ENCODE data around the gene TADA3. TPM values are rescaled to one million over a fixed set of nuclear protein-coding genes. Genes with fewer than 3 reads are reported as not detected.

Gene TADA3
- total and polyA plus RNA-seq, 9 of the 15 experiments (the other 6 are each of a cell fraction or from before 2014, with no cell fraction given) = 4.1 to 110 (median 74.8) TPM

- Histone ChIP-seq H3K4me1 (replicated peaks in 1 of 2; ENCODE audit: control insufficient read depth in 2 of 2, insufficient read depth in 2 of 2, low read length in 2 of 2) (peaks cover 0 to 4% of the 10 kb centered on the region in 2 experiments; a peak in 2 of 5 replicates), H3K27ac (ENCODE audit: extremely low read depth, low read depth, low read length) (no peak overlapping the region), H3K27me3 (ENCODE audit: control insufficient read depth in 2 of 2, insufficient read depth in 2 of 2, low read length in 2 of 2) (no peaks in the 10 kb centered on the region), H3K79me2 (ENCODE audit: control insufficient read depth, insufficient read depth, low read length) (no peaks in the 10 kb centered on the region), H3K4me2 (ENCODE audit: insufficient read depth, low read length) (no peak overlapping the region), H3K9ac (ENCODE audit: insufficient read depth in 1 of 2, low read depth in 2 of 2, low read length in 2 of 2) (no peak overlapping the region), H3K4me3 (no peak overlapping the region), H3K9me3 (replicated peaks; ENCODE audit: control insufficient read depth, insufficient read depth, low read depth, low read length) (no peaks in the 10 kb centered on the region), H2AFZ (ENCODE audit: low read depth, low read length) (no peak overlapping the region), H4K20me1 (replicated peaks; ENCODE audit: control insufficient read depth, insufficient read depth, low read length) (0 out of 2 replicates have a peak, but pooled peaks cover 3% of the 10 kb centered on the region), H3K36me3 (ENCODE audit: control insufficient read depth, insufficient read depth, low read length) (peaks cover 90% of the 10 kb centered on the region), H3K9me1 (ENCODE audit: control insufficient read depth, insufficient read depth, low read length) (peaks cover 2% of the 10 kb centered on the region)
- intact Hi-C loops (cut with micrococcal nuclease) (no loop called here), in situ Hi-C loops (cut with MboI) (no loop called here)
- ATAC-seq (no peak), FAIRE-seq (no peak), DNase-seq (ENCODE audit: extremely low read depth in 1 of 4, low spot score in 3 of 4) (no peak)
- POLR2A ChIA-PET = interaction anchor here (0.7 to 6.7 kb wide), 8 partner anchors 10 to 60 kb away, joined by 3 to 49 read pairs (median 4); partner anchors contain the start of genes ARPC4, RPUSD3 and TADA3
- TSS peak; percentile 9 for BruUV-seq (replicated peaks)
- CTCF ChIA-PET (ENCODE audit: low intra/inter-chr PET ratio) = no interaction called here
- WGBS (ENCODE audit: insufficient coverage, low coverage, missing lambda C conversion rate) = 95% methylated on average over 5 of the region's 5 CpGs
- no peak for TF ChIP-seq CHAMP1 (IDR thresholded peaks at IDR 0.05)
- no peak for TF ChIP-seq MITF (IDR thresholded peaks at IDR 0.05)
- TF ChIP-seq, protein P1, sequence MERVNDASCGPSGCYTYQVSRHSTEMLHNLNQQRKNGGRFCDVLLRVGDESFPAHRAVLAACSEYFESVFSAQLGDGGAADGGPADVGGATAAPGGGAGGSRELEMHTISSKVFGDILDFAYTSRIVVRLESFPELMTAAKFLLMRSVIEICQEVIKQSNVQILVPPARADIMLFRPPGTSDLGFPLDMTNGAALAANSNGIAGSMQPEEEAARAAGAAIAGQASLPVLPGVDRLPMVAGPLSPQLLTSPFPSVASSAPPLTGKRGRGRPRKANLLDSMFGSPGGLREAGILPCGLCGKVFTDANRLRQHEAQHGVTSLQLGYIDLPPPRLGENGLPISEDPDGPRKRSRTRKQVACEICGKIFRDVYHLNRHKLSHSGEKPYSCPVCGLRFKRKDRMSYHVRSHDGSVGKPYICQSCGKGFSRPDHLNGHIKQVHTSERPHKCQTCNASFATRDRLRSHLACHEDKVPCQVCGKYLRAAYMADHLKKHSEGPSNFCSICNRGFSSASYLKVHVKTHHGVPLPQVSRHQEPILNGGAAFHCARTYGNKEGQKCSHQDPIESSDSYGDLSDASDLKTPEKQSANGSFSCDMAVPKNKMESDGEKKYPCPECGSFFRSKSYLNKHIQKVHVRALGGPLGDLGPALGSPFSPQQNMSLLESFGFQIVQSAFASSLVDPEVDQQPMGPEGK (CRISPR knock-in tag; IDR thresholded peaks at IDR 0.05; ENCODE audit: borderline replicate concordance) = no peak
- no peak for TF ChIP-seq AFF1 (IDR thresholded peaks at IDR 0.05; ENCODE audit: low read depth in 1 of 2, partially characterized antibody in 2 of 2)
- no peak for TF ChIP-seq ZNF175 (CRISPR knock-in tag; IDR thresholded peaks at IDR 0.05; ENCODE audit: low read depth)
- TF ChIP-seq POLR2G (IDR thresholded peaks at IDR 0.05; ENCODE audit: low read depth, low read length) = no peak
- no peak for TF ChIP-seq LEF1 (IDR thresholded peaks at IDR 0.05)
- TF ChIP-seq ZNF431 (CRISPR knock-in tag; IDR thresholded peaks at IDR 0.05) = no peak
- TF ChIP-seq NR2F6 (CRISPR knock-in tag; IDR thresholded peaks at IDR 0.05) = no peak
- no peak for TF ChIP-seq NCOA6 (IDR thresholded peaks at IDR 0.05)
- no peak for TF ChIP-seq FOXJ3 (CRISPR knock-in tag; IDR thresholded peaks at IDR 0.05)
- no peak for TF ChIP-seq FOXJ2 (tag; IDR thresholded peaks at IDR 0.05)
- no peak for TF ChIP-seq ZSCAN29 (IDR thresholded peaks at IDR 0.05)
These were observed 12.7 kb upstream of the TADA3 start for GRCh38 chr3:9804996-9805395.

All from K562 (cell line).